Liver (tissue), 9 donors: ENCODE measurements around the gene BIN1. TPM values are rescaled to one million over a fixed set of nuclear protein-coding genes. Genes with fewer than 3 reads are reported as not detected.

ENCODE experiments used
- DNase-seq: peaks from one replicate; pipeline ENCODE4 v3.0.0-alpha.2; 2017; ENCODE audit warnings: low spot score
- H3K27ac ChIP-seq, 2 donors: one replicate each; pipeline ENCODE4 v1.7.0; 2013; ENCODE audit warnings: inconsistent platforms in 2 of 2, low read length in 2 of 2, control low read depth in 1 of 2, low read depth in 1 of 2, mild to moderate bottlenecking in 1 of 2
- H3K27me3 ChIP-seq, 4 donors: one replicate each; pipeline versions ENCODE4 v1.6.1 to v1.7.0; 2013; ENCODE audit warnings: low read length in 3 of 4, inconsistent platforms in 1 of 4, mild to moderate bottlenecking in 1 of 4, moderate library complexity in 1 of 4; ENCODE audit not compliant: control insufficient read depth in 4 of 4, insufficient read depth in 4 of 4
- H3K36me3 ChIP-seq, 4 donors: one replicate each; pipeline versions ENCODE4 v1.6.1 to v1.7.0; 2013; ENCODE audit warnings: low read length in 3 of 4, mild to moderate bottlenecking in 3 of 4, low read depth in 1 of 4, moderate library complexity in 1 of 4; ENCODE audit not compliant: control insufficient read depth in 4 of 4, insufficient read depth in 3 of 4
- H3K4me1 ChIP-seq, 4 donors: one replicate each; pipeline versions ENCODE4 v1.6.1 to v1.7.0; 2013; ENCODE audit warnings: low read length in 3 of 4, mild to moderate bottlenecking in 3 of 4, moderate library complexity in 1 of 4; ENCODE audit not compliant: control insufficient read depth in 4 of 4, insufficient read depth in 4 of 4
- H3K4me3 ChIP-seq, 3 donors: one replicate each; pipeline versions ENCODE4 v1.6.1 to v1.7.0; 2013; ENCODE audit warnings: low read length in 3 of 3, control low read depth in 1 of 3, low read depth in 1 of 3, mild to moderate bottlenecking in 1 of 3
- H3K9ac ChIP-seq, 2 donors: one replicate each; pipeline ENCODE4 v1.7.0; 2013; ENCODE audit warnings: low read length in 2 of 2, mild to moderate bottlenecking in 2 of 2, moderate library complexity in 2 of 2, control low read depth in 1 of 2, low read depth in 1 of 2
- H3K9me3 ChIP-seq, 4 donors: one replicate each; pipeline versions ENCODE4 v1.6.1 to v1.7.0; 2013; ENCODE audit warnings: low read length in 3 of 4; ENCODE audit not compliant: control insufficient read depth in 4 of 4
- EGR1 ChIP-seq, 2 donors: IDR thresholded peaks; 2 replicates each; pipeline ENCODE4 v1.6.1; 2016 to 2018; ENCODE audit warnings: antibody characterized with exemption in 2 of 2, low read depth in 2 of 2
- FOXA1 ChIP-seq: IDR thresholded peaks from 2 replicates; pipeline ENCODE4 v1.6.1; 2016; ENCODE audit warnings: antibody characterized with exemption
- FOXA2 ChIP-seq: IDR thresholded peaks from 2 replicates; pipeline ENCODE4 v1.6.1; 2016; ENCODE audit warnings: antibody characterized with exemption
- GABPA ChIP-seq, 2 donors: IDR thresholded peaks in 1 of 2; conservative IDR thresholded peaks in 1 of 2; 2 replicates each; pipeline ENCODE4 v1.6.1; 2016; ENCODE audit warnings: antibody characterized with exemption in 2 of 2, mild to moderate bottlenecking in 1 of 2, moderate library complexity in 1 of 2
- HNF4A ChIP-seq, 2 donors: conservative IDR thresholded peaks; 2 replicates each; pipeline ENCODE4 v1.6.1; 2016; ENCODE audit warnings: antibody characterized with exemption in 2 of 2, mild to moderate bottlenecking in 2 of 2
- HNF4G ChIP-seq: IDR thresholded peaks from 2 replicates; pipeline ENCODE4 v1.6.1; 2016; ENCODE audit warnings: antibody characterized with exemption
- JUND ChIP-seq, 2 donors: IDR thresholded peaks; 2 replicates each; pipeline ENCODE4 v1.6.1; 2016; ENCODE audit warnings: antibody characterized with exemption in 2 of 2
- NR2F2 ChIP-seq: IDR thresholded peaks from 2 replicates; pipeline ENCODE4 v1.6.1; 2016; ENCODE audit warnings: antibody characterized with exemption
- RAD21 ChIP-seq, 2 donors: IDR thresholded peaks; 2 replicates each; pipeline ENCODE4 v1.6.1; 2016; ENCODE audit warnings: antibody characterized with exemption in 2 of 2, mild to moderate bottlenecking in 2 of 2
- RXRA ChIP-seq, 2 donors: IDR thresholded peaks; 2 replicates each; pipeline ENCODE4 v1.6.1; 2017 to 2018; ENCODE audit warnings: antibody characterized with exemption in 2 of 2, mild to moderate bottlenecking in 1 of 2
- SP1 ChIP-seq: IDR thresholded peaks from 2 replicates; pipeline ENCODE4 v1.6.1; 2018; ENCODE audit warnings: antibody characterized with exemption, mild to moderate bottlenecking
- TAF1 ChIP-seq: conservative IDR thresholded peaks from 2 replicates; pipeline ENCODE4 v1.6.1; 2016; ENCODE audit warnings: antibody characterized with exemption, mild to moderate bottlenecking
- YY1 ChIP-seq: IDR thresholded peaks from 2 replicates; pipeline ENCODE4 v1.6.1; 2016; ENCODE audit warnings: antibody characterized with exemption, mild to moderate bottlenecking
- WGBS: extraction: QIAGEN DNeasy Blood & Tissue Kit; methylation state at CpG from one replicate; pipeline ENCODE4 v1.1.7; 2013; 5-methylcytosine and 5-hydroxymethylcytosine counted together
- polyA plus RNA-seq, 2 donors: library from polyadenylated mRNA; stranded (reverse) in 1 of 2; unstranded in 1 of 2; fragments of 200-250 nt in 1 of 2; fragments of >200 nt in 1 of 2; fragmentation: Nextera tagmentation in 1 of 2; extraction: Ambion mirVana in 1 of 2; gene quantifications; one replicate each; pipeline versions ENCODE4 v1.2.1 to v1.2.3, GENCODE V29; 2013 to 2015
- total RNA-seq, 2 donors: library from RNA; depleted of rRNA; stranded (reverse); fragments of >200 nt; gene quantifications; one replicate each; pipeline ENCODE4 v1.2.3, GENCODE V29; 2014
- TF ChIP-seq, protein P1 (sequence below): fragments of 150-350 bp; IDR thresholded peaks from 2 replicates; pipeline ENCODE4 v1.5.1; 2017; ENCODE audit warnings: improper control_type of control experiment, low read depth, low read length; ENCODE audit not compliant: missing input control
- TF ChIP-seq, protein P2 (sequence below): IDR thresholded peaks from 2 replicates; pipeline ENCODE4 v1.6.1; 2016; ENCODE audit warnings: antibody characterized with exemption, mild to moderate bottlenecking
- TF ChIP-seq, protein P3 (sequence below): IDR thresholded peaks from 2 replicates; pipeline ENCODE4 v1.6.1; 2016; ENCODE audit warnings: antibody characterized with exemption
- TF ChIP-seq, protein P4 (sequence below): IDR thresholded peaks from 2 replicates; pipeline ENCODE4 v1.6.1; 2016; ENCODE audit warnings: antibody characterized with exemption
- donor health status: healthy.
- donor health status: healthy.
- donor health status: healthy.
- donor health status: healthy.
- donor health status: healthy.

BIN1 gene
- total and polyA plus RNA-seq, 4 donors: 13.3 to 21.5 (median 15.0) TPM

DNA sequence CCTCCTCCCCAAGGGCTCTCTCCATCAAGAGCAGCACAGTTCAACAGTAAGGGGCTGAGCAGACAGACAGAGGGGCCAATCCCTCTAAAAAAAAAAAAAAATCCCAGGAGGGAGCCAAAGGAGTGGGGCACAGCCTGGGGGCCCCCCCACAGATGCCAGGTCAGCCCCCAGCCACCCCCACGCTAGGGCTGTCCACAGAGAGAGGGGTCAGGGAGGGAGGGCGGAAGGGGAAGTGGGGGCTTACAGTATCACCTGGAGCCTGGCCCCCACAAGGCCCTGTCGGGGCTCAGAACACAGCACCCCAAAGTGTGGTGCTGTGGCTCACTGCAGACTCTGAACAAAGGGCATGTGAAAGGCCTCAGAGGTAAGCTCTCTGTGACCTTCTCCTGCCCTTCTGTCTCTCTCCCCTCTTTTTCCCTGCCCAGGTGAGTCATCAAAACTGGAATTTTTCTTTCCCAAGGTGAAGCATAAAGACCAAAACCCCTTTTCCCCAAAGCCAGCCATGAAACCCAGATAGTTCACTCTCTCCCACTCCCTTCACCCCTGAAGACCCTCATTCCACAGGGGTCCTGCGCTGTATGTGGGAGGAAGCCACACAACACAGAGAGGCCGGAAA, 13.9 kb downstream of the BIN1 start:
- no peak for TF ChIP-seq HNF4G
- no peak for TF ChIP-seq JUND (IDR thresholded peaks at IDR 0.05)
- no peak for TF ChIP-seq GABPA (IDR thresholded peaks at IDR 0.05 in 1 of 2, conservative IDR thresholded peaks at IDR 0.05 in 1 of 2)
- no peak for TF ChIP-seq YY1
- TF ChIP-seq FOXA2: no peak
- H3K36me3 ChIP-seq: no peaks in the 10 kb centered on the region
- no peak overlapping the region for H3K9ac ChIP-seq
- H3K27me3 ChIP-seq: no peaks in the 10 kb centered on the region
- peaks cover 5 to 18% (median 16%) of the 10 kb centered on the region in 4 donors for H3K4me1 ChIP-seq
- 90% methylated on average over 5 of the region's 5 CpGs for WGBS
- DNase-seq: no peak
- H3K9me3 ChIP-seq: no peaks in the 10 kb centered on the region
- H3K27ac ChIP-seq: no peak overlapping the region
- no peak overlapping the region for H3K4me3 ChIP-seq

DNA sequence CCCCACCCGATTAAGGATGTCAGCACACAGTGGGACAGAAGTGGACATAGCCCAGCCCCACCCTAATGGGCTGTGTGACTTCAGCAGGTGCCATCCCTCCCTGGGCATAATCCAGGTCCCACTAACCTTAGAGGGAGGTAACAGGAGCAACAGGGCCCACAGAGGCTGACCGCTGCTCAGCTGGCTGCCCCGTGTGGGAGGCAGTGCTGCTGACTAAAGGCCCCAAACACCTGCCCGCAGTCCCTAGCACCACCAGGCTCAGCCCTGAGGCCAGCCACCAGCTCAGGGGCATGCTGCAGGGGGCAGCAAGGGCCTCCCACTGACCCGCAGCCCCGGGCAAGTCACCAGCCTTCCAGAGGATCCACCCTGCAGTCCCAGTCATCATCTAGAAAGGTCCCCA, 14.6 kb downstream of the BIN1 start:
- H3K4me3 ChIP-seq: no peak overlapping the region
- H3K36me3 ChIP-seq: no peaks in the 10 kb centered on the region
- no peak overlapping the region for H3K9ac ChIP-seq
- H3K4me1 ChIP-seq: peaks cover 5 to 18% (median 16%) of the 10 kb centered on the region in 4 donors
- H3K27me3 ChIP-seq: no peaks in the 10 kb centered on the region
- H3K9me3 ChIP-seq: no peaks in the 10 kb centered on the region
- TF ChIP-seq, protein P1, sequence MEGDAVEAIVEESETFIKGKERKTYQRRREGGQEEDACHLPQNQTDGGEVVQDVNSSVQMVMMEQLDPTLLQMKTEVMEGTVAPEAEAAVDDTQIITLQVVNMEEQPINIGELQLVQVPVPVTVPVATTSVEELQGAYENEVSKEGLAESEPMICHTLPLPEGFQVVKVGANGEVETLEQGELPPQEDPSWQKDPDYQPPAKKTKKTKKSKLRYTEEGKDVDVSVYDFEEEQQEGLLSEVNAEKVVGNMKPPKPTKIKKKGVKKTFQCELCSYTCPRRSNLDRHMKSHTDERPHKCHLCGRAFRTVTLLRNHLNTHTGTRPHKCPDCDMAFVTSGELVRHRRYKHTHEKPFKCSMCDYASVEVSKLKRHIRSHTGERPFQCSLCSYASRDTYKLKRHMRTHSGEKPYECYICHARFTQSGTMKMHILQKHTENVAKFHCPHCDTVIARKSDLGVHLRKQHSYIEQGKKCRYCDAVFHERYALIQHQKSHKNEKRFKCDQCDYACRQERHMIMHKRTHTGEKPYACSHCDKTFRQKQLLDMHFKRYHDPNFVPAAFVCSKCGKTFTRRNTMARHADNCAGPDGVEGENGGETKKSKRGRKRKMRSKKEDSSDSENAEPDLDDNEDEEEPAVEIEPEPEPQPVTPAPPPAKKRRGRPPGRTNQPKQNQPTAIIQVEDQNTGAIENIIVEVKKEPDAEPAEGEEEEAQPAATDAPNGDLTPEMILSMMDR: no peak
- TF ChIP-seq FOXA2 (no peak), HNF4A (conservative IDR thresholded peaks at IDR 0.05) (no peak), NR2F2 (no peak), YY1 (no peak), EGR1 (IDR thresholded peaks at IDR 0.05; ENCODE audit: low read depth in 2 of 2) (no peak), JUND (IDR thresholded peaks at IDR 0.05) (no peak), GABPA (IDR thresholded peaks at IDR 0.05 in 1 of 2, conservative IDR thresholded peaks at IDR 0.05 in 1 of 2) (no peak), RXRA (IDR thresholded peaks at IDR 0.05) (no peak)
- H3K27ac ChIP-seq: no peak overlapping the region
- WGBS: 95% methylated on average over 6 of the region's 6 CpGs
- no peak for DNase-seq

DNA sequence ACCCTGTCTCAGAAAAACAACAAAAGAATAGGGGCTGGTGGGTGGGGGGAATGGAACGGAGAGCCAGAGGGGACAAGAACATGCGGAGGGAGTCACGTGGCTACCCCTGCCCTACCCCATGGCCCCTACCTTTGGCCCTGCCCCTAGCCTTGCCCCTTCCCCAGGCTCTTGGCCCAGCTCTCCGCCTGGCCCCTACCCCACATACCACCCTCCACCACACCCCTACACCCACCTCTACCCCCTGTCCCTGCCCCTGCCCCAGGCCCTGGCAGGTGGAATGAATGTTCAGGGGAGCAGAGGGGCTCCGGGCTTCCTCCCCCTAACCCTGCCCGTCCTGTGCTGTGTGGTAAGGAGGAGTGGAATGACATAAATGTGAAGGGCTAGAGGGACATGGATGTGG, 15.1 kb downstream of the BIN1 start:
- Histone ChIP-seq H3K4me1 (peaks cover 4 to 14% (median 13%) of the 10 kb centered on the region in 4 donors), H3K36me3 (no peaks in the 10 kb centered on the region), H3K9ac (no peak overlapping the region), H3K27me3 (no peaks in the 10 kb centered on the region), H3K4me3 (no peak overlapping the region), H3K27ac (no peak overlapping the region), H3K9me3 (no peaks in the 10 kb centered on the region)
- 93% methylated on average over 6 of the region's 6 CpGs for WGBS
- no peak for DNase-seq
- TF ChIP-seq SP1: no peak
- TF ChIP-seq TAF1: no peak
- TF ChIP-seq RXRA (IDR thresholded peaks at IDR 0.05): no peak
- TF ChIP-seq, protein P2, sequence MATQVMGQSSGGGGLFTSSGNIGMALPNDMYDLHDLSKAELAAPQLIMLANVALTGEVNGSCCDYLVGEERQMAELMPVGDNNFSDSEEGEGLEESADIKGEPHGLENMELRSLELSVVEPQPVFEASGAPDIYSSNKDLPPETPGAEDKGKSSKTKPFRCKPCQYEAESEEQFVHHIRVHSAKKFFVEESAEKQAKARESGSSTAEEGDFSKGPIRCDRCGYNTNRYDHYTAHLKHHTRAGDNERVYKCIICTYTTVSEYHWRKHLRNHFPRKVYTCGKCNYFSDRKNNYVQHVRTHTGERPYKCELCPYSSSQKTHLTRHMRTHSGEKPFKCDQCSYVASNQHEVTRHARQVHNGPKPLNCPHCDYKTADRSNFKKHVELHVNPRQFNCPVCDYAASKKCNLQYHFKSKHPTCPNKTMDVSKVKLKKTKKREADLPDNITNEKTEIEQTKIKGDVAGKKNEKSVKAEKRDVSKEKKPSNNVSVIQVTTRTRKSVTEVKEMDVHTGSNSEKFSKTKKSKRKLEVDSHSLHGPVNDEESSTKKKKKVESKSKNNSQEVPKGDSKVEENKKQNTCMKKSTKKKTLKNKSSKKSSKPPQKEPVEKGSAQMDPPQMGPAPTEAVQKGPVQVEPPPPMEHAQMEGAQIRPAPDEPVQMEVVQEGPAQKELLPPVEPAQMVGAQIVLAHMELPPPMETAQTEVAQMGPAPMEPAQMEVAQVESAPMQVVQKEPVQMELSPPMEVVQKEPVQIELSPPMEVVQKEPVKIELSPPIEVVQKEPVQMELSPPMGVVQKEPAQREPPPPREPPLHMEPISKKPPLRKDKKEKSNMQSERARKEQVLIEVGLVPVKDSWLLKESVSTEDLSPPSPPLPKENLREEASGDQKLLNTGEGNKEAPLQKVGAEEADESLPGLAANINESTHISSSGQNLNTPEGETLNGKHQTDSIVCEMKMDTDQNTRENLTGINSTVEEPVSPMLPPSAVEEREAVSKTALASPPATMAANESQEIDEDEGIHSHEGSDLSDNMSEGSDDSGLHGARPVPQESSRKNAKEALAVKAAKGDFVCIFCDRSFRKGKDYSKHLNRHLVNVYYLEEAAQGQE: no peak
- TF ChIP-seq HNF4A (conservative IDR thresholded peaks at IDR 0.05): no peak
- no peak for TF ChIP-seq EGR1 (IDR thresholded peaks at IDR 0.05; ENCODE audit: low read depth in 2 of 2)
- TF ChIP-seq FOXA1: no peak
- TF ChIP-seq, protein P3, sequence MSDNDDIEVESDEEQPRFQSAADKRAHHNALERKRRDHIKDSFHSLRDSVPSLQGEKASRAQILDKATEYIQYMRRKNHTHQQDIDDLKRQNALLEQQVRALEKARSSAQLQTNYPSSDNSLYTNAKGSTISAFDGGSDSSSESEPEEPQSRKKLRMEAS: no peak
- TF ChIP-seq, protein P4, sequence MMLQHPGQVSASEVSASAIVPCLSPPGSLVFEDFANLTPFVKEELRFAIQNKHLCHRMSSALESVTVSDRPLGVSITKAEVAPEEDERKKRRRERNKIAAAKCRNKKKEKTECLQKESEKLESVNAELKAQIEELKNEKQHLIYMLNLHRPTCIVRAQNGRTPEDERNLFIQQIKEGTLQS: no peak
- TF ChIP-seq RAD21 (IDR thresholded peaks at IDR 0.05): no peak
- no peak for TF ChIP-seq HNF4G
- no peak for TF ChIP-seq JUND (IDR thresholded peaks at IDR 0.05)
- TF ChIP-seq, protein P1: no peak
